ENCODE results near the gene SBNO2.
"Not testable (repeated sequence)": the region's sequence is repeated elsewhere in the genome, so short reads cannot be mapped to it uniquely, and the experiment has no call there.

Gene SBNO2

GRCh38 chr19:1208830-1209229 lies 34.8 kb upstream of the SBNO2 start:
- DNase-seq (ENCODE audit: low read depth): not testable (repeated sequence)

DNA sequence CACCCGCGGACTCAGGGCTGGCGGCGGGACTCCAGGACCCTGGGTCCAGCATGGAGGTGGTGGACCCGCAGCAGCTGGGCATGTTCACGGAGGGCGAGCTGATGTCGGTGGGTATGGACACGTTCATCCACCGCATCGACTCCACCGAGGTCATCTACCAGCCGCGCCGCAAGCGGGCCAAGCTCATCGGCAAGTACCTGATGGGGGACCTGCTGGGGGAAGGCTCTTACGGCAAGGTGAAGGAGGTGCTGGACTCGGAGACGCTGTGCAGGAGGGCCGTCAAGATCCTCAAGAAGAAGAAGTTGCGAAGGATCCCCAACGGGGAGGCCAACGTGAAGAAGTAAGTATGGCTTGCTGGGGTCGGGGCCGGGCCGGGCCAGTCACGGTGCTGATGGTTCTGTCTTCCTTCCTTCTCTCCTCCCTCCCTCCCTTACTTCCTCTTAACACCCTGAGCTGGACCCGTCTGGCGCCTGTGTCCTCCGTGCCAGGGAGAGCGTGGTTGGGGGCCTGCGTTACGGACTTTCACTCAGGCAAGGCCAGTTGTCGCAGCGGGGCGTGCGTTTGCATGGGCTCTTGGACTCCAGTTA lies 32.9 kb upstream of the SBNO2 start:
- DNase-seq (ENCODE audit: low read depth): peak; percentile 40

- DNase-seq (ENCODE audit: low read depth): no peak
Observed at GRCh38 chr19:1206150-1206863, 32.2 kb upstream of the SBNO2 start.

- DNase-seq (ENCODE audit: low read depth): peak; percentile 97
Observed at GRCh38 chr19:1205114-1206099, 31.3 kb upstream of the SBNO2 start, which contains the start of gene STK11. TSS of gene STK11 (plus strand) at chr19:1205778. CDS start at chr19:1206914, 1,136 bp downstream.

DNA sequence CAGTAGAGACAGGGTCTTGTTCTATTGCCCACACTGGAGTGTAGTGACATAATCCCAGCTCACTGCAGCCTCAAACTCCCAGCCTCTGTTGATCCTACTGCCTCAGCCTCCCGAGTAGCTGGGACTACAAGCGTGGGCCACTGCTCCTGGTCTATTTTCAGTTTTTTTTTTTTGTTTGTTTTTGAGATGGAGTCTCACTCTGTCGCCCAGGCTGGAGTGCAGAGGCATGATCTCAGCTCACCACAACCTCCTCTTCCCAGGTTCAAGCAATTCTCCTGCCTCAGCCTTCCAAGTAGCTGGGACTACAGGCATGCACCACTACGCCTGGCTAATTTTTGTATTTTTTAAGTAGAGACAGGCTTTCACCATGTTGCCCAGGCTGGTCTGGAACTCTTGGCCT lies 26.5 kb upstream of the SBNO2 start:
- not testable (repeated sequence) for DNase-seq (ENCODE audit: low read depth)

- no peak for DNase-seq (ENCODE audit: low read depth)
Observed at GRCh38 chr19:1199531-1199930, 25.5 kb upstream of the SBNO2 start.

GRCh38 chr19:1189419-1189818 lies 15.4 kb upstream of the SBNO2 start:
- DNase-seq (ENCODE audit: low read depth): peak; percentile 51

DNA sequence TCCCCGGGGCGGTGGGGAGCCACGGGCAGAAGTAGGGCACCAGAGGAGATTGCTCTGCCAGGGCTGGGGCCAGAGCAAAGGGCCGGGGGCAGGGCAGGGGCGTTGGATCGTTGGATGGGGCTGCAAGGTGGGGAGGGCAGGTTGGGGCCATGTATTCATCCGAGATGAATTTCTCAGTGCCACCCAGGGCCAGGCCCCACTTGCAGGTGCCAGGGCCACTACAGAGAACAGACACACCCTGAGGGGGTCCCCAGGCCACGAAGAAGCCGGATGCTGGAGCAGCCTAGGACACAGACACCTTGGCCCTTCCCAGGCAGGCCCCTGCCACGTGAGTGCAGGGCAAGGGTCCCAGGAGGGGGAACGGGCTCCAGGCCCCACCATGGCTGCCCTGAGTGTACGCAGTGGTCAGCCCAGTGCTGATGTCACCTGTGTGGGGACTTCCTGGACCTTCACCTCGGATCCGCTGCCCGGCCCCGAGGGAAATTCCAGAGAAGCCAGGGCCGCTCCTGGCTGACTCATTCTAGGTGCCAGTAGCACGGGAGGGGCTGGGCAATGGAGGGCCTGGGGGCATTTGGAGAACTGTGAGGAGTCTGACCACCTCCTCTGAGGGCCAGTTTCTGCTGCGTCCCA lies 9.6 kb upstream of the SBNO2 start:
- peak; percentile 46 for DNase-seq (ENCODE audit: low read depth)

GRCh38 chr19:1182727-1183126 lies 8.7 kb upstream of the SBNO2 start:
- no peak for DNase-seq (ENCODE audit: low read depth)

DNA sequence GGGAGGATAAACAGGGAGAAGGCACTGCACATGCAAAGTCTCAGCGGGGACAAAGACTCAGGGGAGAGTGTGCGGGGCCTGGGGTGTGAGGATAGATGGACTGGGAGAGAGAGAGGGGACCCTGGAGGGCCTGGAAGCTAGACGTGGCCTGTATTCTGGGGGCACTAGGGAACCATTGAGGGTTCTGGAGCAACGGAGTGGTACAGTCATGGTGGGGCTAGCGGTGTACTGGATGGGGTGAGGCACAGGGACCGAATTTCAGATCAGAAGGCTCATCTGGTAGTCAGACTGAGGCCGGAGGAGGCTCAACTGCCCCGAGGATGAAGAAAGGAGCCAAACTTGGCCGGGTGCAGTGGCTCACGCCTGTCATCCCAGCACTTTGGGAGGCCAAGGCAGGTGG lies 8.0 kb upstream of the SBNO2 start:
- no peak for DNase-seq (ENCODE audit: low read depth)

DNA sequence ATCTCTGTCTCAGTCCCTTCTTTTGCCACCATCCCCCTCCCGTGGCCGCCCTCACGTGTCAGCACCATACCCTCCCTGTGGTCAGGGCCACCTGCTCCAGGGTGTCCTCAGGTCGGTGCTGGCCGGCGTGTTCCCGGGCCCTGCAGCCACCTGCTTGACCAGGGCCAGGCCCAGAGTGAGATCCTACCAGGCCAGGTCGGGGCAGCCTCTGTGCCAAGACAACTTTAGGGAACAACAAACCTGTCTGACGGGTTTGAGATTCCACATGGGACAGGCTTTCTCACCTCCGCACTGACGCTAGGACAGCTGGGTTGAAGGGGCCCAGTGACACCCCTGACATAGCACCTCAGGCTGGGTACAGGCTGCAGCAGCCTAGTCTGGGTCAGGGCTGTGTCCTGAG lies 7.5 kb upstream of the SBNO2 start:
- no peak for DNase-seq (ENCODE audit: low read depth)

DNA sequence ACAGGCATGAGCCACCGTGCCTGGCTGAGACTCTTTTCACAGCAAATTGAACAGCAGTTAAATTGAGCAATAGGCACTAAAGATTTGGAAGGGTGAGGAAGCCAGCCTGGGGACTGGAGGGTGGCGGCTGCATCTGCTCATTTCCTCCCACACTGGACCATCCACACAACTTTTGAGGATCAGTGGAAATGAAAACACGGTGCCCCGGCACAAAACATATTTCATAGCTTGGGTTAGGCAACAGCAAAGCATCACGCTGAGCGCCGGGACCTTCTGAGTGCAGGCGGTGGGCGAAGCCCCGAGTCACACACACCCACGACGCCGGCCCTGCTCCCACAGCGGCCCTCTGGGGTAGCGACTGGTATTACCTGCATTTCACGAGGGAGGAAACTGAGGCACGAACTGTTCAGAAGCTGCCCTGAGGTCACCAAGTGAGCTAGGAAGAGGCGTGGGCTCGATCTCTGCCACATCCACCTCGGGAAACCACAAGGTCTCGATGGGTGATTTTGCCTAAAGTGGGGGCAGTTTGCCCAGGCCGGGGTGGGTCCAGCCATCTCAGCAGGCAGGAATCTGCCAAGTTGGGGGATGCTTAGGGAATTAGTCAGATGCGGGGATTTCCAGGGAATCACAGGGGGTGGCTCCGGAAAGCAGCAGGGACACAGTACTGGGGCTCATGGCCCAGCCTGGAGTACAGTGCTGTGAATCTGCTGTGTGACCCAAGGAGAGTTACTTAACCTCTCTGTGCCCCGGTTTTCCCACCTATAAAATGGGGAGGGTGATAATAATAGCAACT lies 3.5 kb upstream of the SBNO2 start:
- peak; percentile 93 for DNase-seq (ENCODE audit: low read depth)

GRCh38 chr19:1173159-1173844 lies 766 bp downstream of the SBNO2 start:
- peak; percentile 27 for DNase-seq (ENCODE audit: low read depth)

DNA sequence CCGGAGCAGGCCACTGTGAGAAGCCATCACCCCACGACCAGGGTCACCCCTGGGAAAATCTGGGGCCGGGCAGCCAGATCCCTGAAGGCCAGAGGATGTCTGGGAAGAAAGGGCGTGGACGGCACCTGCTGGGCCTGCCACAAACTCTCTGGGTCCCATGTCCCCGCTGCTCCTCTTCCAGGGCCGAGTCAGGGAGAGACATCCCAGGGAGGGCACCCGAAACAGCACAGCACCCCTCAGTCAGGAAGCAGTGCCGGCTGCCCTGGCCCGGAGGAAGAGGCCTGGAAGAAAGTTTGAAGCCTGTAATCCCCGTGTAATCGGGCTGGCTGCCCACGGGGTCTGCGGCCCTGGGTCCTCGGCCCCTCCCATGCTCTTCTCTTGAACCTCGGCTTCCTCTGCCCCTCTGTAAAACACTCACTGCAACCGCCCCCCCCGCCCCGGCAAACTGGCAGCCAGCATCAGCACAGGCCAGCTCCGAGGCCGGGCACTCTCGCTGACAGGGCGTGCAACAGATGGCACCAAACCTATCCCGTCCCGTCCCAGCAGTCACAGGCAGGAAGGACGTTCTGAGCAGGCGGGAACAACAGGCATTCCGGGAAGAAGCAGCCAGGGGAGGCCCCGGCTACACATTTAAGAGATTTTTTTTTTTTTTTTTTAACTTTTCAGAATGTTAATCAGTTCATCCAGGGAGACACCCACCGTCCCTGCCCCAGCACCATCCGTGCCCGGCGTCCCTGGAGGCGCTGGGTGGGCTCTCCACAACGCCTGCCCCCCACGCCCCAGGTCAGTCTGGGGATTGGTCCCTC lies 1.5 kb downstream of the SBNO2 start:
- DNase-seq (ENCODE audit: low read depth): peak; percentile 39

DNA sequence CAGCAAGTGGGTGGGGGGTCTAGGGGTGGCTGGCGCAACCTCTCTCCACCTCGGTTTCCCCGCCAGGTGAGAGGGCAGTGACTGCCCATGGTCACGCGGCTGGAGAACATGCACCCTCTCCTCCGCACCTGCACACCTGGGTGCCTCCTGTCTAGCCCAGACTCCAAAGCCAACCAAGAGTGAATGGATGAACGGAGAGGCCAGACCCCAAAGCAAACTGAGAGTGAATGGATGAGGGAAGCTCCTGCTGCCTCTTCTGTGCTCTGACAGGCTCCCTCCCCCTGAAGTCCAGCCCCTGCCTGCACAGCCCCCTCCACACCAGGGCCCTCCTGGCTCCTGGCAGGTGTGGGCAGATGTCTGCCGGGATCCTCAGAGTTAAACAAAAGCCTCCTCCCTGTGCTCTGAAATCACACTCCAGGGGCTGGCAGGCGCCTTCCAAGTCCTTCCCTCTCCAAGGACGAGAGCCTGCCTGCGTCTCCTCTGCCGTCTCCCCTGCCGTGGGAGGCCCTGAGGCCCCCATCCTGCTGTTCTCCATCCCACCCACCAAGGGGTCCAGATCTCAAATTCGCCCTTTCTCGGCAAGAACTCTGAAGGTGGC lies 2.2 kb downstream of the SBNO2 start:
- peak; percentile 23 for DNase-seq (ENCODE audit: low read depth)

DNA sequence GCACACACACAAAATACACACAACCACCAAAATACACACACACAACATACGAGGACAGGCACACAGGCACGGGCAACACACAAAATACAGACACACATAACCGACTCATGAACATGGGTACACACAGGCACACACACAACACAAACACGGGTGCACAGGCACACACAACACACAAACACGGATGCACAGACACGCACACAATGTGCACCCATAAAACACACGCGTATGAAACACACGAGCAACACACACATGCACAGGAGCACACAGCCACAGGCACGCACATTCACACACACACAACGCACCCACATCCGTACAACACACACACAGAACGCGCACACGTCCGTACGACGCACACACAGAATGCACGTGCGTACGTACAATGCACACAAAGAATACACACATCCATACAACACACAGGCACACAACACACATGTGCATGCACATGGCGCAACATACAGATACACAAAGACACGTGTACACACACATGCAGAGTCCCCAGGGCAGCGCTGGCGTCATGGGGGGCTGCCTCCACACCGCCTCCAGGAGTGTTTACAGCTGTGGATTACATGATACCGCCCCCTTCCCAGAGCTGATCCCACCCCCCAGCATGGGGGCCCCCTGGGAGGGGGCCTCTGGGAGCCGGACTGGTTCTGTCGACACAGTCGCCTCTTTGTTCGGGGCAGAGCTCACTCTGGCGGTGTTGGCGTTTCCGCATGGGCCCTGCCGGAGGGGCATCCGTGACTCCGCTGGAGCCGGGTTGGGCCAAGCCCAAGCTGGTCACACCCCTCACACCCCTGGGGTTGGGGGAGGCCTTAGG lies 2.9 kb downstream of the SBNO2 start:
- DNase-seq (ENCODE audit: low read depth): no peak

- peak; percentile 39 for DNase-seq (ENCODE audit: low read depth)
Observed at GRCh38 chr19:1169921-1170885, 3.9 kb downstream of the SBNO2 start.

Data from iris pigment epithelial cell (primary cell).